ENCODE measurements around the gene RERG. TPM values are rescaled to one million over a fixed set of nuclear protein-coding genes. Genes with fewer than 3 reads are reported as not detected.

RERG gene
- total RNA-seq, 2 donors from 2014 or later = 12.7 to 13.3 TPM

GRCh38 chr12:15184484-15184883 lies 36.7 kb downstream of the RERG start:
- Histone ChIP-seq H3K27ac (peak overlapping the region in 1 of 2 donors; percentile 2), H3K36me3 (no peaks in the 10 kb centered on the region), H3K4me3 (no peak overlapping the region), H3K27me3 (replicated peaks; ENCODE audit: insufficient read depth) (no peaks in the 10 kb centered on the region), H3K9me3 (no peaks in the 10 kb centered on the region), H3K4me1 (replicated peaks) (peaks cover 4% of the 10 kb centered on the region)
- intact Hi-C loops (cut with DNase I) = no loop called here
- TF ChIP-seq POLR2A (IDR thresholded peaks at IDR 0.05) (no peak), CTCF (IDR thresholded peaks at IDR 0.05) (no peak), POLR2AphosphoS5 (IDR thresholded peaks at IDR 0.05) (no peak)
- no peak for DNase-seq (ENCODE audit: low spot score)
- 19% methylated on average over 4 of the region's 4 CpGs for WGBS

- no peak overlapping the region for H3K27ac ChIP-seq
These were observed 37.4 kb downstream of the RERG start for GRCh38 chr12:15183821-15184220.

GRCh38 chr12:15181017-15181683 lies 40.1 kb downstream of the RERG start:
- peaks cover 4% of the 10 kb centered on the region for H3K4me1 ChIP-seq (replicated peaks)
- intact Hi-C loops (cut with DNase I) = no loop called here
- no peak overlapping the region for H3K4me3 ChIP-seq
- TF ChIP-seq POLR2AphosphoS5 (IDR thresholded peaks at IDR 0.05) (no peak), POLR2A (IDR thresholded peaks at IDR 0.05) (no peak), CTCF (IDR thresholded peaks at IDR 0.05) (no peak)
- WGBS = 85% methylated on average over 3 of the region's 3 CpGs
- H3K36me3 ChIP-seq = no peaks in the 10 kb centered on the region
- H3K27me3 ChIP-seq (replicated peaks; ENCODE audit: insufficient read depth) = no peaks in the 10 kb centered on the region
- H3K9me3 ChIP-seq = no peaks in the 10 kb centered on the region
- no peak overlapping the region for H3K27ac ChIP-seq
- DNase-seq (ENCODE audit: low spot score) = no peak

More at GRCh38 chr12:15183821-15184220, 37.4 kb downstream of the RERG start:
- intact Hi-C loops (cut with DNase I) = no loop called here
- Histone ChIP-seq H3K4me1 (replicated peaks) (peaks cover 4% of the 10 kb centered on the region), H3K9me3 (no peaks in the 10 kb centered on the region), H3K36me3 (no peaks in the 10 kb centered on the region), H3K4me3 (no peak overlapping the region), H3K27me3 (replicated peaks; ENCODE audit: insufficient read depth) (no peaks in the 10 kb centered on the region)
- DNase-seq (ENCODE audit: low spot score) = no peak
- TF ChIP-seq CTCF (IDR thresholded peaks at IDR 0.05) = no peak
- TF ChIP-seq POLR2AphosphoS5 (IDR thresholded peaks at IDR 0.05) = no peak
- WGBS = 46% methylated on average over 5 of the region's 5 CpGs

- Histone ChIP-seq H3K4me3 (no peak overlapping the region), H3K36me3 (no peaks in the 10 kb centered on the region), H3K4me1 (replicated peaks) (peaks cover 4% of the 10 kb centered on the region), H3K27me3 (replicated peaks; ENCODE audit: insufficient read depth) (no peaks in the 10 kb centered on the region), H3K9me3 (no peaks in the 10 kb centered on the region), H3K27ac (no peak overlapping the region)
- TF ChIP-seq POLR2A (IDR thresholded peaks at IDR 0.05) = no peak
- no peak for TF ChIP-seq POLR2AphosphoS5 (IDR thresholded peaks at IDR 0.05)
- TF ChIP-seq CTCF (IDR thresholded peaks at IDR 0.05) = no peak
- intact Hi-C loops (cut with DNase I) = no loop called here
- no peak for DNase-seq (ENCODE audit: low spot score)
- WGBS = 81% methylated on average over 2 of the region's 2 CpGs
These were observed 40.9 kb downstream of the RERG start for GRCh38 chr12:15180325-15180724.

GRCh38 chr12:15179672-15180071 lies 41.5 kb downstream of the RERG start:
- WGBS = 78% methylated on average over 2 of the region's 2 CpGs

More at GRCh38 chr12:15179672-15180071, 41.5 kb downstream of the RERG start:
- Histone ChIP-seq H3K27ac (no peak overlapping the region), H3K27me3 (replicated peaks; ENCODE audit: insufficient read depth) (no peaks in the 10 kb centered on the region), H3K9me3 (no peaks in the 10 kb centered on the region), H3K4me3 (no peak overlapping the region), H3K4me1 (replicated peaks) (peaks cover 4% of the 10 kb centered on the region), H3K36me3 (no peaks in the 10 kb centered on the region)
- TF ChIP-seq CTCF (IDR thresholded peaks at IDR 0.05) (no peak), POLR2A (IDR thresholded peaks at IDR 0.05) (no peak), POLR2AphosphoS5 (IDR thresholded peaks at IDR 0.05) (no peak)
- no peak for DNase-seq (ENCODE audit: low spot score)
- intact Hi-C loops (cut with DNase I) = no loop called here

Measured in prostate gland (tissue), 2 donors.